Stimulated activated CD4-positive, alpha-beta T cell treated with anti-CD3 and anti-CD28 coated beads, TNF-alpha, amount 100 ng/mL, for 4 hours (primary cell): ENCODE data around the gene CIAO1.
"Not testable (repeated sequence)": the region's sequence is repeated elsewhere in the genome, so short reads cannot be mapped to it uniquely, and the experiment has no call there.

Source experiments
- DNase-seq, 3 experiments: peaks; one replicate each; pipeline ENCODE4 v3.0.0-alpha.2; 2020; ENCODE audit warnings: low read depth in 3 of 3

Gene CIAO1

GRCh38 chr2:96276787-96277499 is 10.9 kb downstream of the CIAO1 start:
- DNase-seq = no peak

- no peak for DNase-seq
Observed at GRCh38 chr2:96287273-96287856, 21.3 kb downstream of the CIAO1 start.

DNA sequence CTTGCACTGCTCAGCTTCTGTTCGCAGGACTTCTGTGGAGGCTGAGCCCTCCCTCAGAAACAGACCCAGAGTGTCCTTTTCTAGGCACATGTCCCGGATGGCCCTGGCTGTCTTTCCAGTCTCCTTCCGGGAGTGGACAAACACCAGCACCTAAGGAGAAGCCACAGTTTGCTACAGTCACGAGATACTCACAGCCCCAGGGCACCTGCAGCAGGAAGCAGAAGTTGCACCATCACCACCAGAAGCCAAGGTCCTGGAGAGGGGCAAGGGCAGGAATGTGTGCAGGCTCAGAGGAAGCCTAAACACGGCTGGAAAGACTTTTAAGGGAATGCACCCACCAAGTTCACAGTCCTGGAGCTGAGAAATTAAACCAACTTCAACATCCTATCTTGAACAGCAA is 25.7 kb downstream of the CIAO1 start:
- no peak for DNase-seq

- DNase-seq = not testable (repeated sequence)
Observed at GRCh38 chr2:96294271-96294670, 28.2 kb downstream of the CIAO1 start.

- no peak for DNase-seq
Observed at GRCh38 chr2:96296925-96297324, 30.9 kb downstream of the CIAO1 start.

DNA sequence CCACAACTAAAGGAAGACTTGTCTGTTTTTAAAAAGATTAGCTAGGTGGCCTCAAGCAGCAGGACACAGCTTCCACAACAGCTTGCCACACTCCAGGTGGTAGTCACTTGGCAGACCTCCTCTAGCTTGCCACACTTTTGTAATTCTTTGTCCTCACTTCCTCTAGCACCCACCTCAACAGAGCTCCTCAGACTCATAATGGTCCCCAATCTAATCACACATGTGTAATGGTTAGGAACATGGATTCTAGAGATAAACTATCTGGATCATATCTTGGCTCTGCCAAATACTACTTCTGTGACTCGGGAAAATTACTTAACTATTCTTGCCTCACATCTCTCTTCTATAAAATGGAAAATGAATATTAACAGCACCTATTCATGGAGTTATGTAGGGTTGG is 35.8 kb downstream of the CIAO1 start:
- no peak for DNase-seq

DNA sequence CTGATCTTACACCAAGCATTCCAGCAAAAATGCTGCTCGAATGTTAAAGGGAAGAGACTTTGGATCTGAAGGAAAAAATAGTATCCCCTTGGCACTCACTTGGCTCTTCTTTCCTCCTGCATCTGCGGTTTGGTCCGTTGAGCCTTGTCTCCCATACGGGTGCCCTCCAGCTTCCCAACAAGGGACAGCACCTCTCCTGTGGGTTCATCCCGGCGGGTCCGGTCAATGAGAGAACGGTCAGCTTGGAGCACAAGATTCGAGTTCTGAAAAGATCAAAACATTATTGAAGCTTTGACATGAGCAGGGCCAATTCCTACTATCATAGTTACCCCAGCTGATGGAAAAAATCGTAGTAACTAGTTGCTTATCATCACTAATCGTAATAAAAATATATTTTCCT is 38.6 kb downstream of the CIAO1 start:
- DNase-seq = no peak

GRCh38 chr2:96305091-96305978 is 39.3 kb downstream of the CIAO1 start, which contains the start of gene SNRNP200:
SNRNP200 (minus strand) TSS chr2:96305546; CDS start chr2:96305437, 109 bp downstream.
- DNase-seq = peak; percentile 78 to 87 (median 81)

- no peak for DNase-seq
Observed at GRCh38 chr2:96305979-96306308, 39.9 kb downstream of the CIAO1 start.

DNA sequence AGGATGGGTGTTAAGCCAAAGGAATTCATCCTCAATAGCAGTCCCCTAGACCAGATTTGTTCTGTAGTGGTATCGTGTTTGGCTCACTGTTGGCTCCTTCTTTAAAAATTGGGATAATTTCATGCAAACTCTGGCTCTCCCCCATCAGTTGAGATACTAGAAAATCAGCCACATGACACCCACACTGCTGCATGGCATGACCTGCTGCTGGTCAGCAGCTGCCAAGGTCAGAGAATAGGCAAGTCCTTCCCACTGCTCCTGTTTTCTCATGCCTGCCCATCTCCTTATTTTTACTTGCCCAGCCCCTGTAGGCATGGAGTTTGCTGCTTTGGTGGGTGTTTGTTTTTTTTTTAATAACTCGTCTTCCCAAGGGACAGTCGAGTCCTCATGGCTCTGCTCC is 40.3 kb downstream of the CIAO1 start:
- DNase-seq = no peak

- DNase-seq = no peak
Observed at GRCh38 chr2:96308248-96308647, 42.2 kb downstream of the CIAO1 start.

- DNase-seq = no peak
Observed at GRCh38 chr2:96315005-96315399, 49.0 kb downstream of the CIAO1 start.

- DNase-seq = no peak
Observed at GRCh38 chr2:96315400-96316071, 49.5 kb downstream of the CIAO1 start.

- DNase-seq = no peak
Observed at GRCh38 chr2:96316999-96317398, 51.0 kb downstream of the CIAO1 start.

- DNase-seq = no peak
Observed at GRCh38 chr2:96317584-96317997, 51.6 kb downstream of the CIAO1 start.

DNA sequence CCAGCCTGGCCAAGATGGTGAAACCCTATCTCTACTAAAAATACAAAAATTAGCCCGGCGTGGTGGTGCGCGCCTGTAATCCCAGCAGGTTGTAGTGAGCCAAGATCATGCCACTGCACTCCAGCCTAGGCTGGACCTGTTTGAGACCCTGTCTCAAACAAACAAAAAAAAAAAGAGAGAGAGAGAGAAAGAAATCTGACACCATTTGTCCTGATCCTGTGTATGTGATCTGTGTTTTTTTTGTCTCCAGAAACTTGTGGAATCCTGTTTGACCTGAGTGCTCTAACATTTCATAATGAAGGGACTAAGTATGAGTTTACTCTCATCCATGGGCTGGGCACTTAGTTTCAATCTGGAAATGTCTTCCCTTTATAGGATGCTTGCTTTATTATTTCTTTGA is 52.7 kb downstream of the CIAO1 start:
- DNase-seq = no peak

DNA sequence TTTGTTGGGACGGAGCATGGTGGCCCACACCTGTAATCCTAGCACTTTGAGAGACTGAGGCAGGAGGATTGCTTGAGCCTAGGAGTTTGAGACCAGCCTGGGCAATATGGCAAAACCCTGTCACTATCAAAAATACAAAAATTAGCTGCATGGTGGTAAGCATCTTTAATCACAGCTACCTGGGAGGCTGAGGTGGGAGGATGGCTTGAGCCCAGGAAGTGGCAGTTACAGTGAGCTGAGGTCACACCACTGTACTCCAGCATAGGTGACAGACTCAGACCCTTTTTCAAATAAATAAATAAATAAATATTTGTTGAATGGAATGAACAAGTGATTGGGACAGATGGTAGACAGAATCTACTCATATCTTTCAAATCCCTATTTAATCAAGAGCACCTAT is 53.4 kb downstream of the CIAO1 start:
- no peak for DNase-seq

GRCh38 chr2:96320326-96320725 is 54.3 kb downstream of the CIAO1 start:
- no peak for DNase-seq

- peak in 1 of 3 experiments; percentile 18 for DNase-seq
Observed at GRCh38 chr2:96320728-96321622, 55.0 kb downstream of the CIAO1 start.
